HG03460 (cell line): Measurements from ENCODE around the gene GCAT.

Source experiments
- ATAC-seq: cut with Tn5 transposase; IDR thresholded peaks from one replicate; pipeline ENCODE4 v1.9.1; 2021; ENCODE audit not compliant: unreplicated experiment

The GCAT gene

GRCh38 chr22:37807410-37808293 lies at the start of gene GCAT:
GCAT (plus strand) TSS chr22:37807934; CDS start chr22:37807968, 34 bp downstream.
- ATAC-seq: peak; percentile 76

- ATAC-seq: no peak
These were observed 49.0 kb upstream of the GCAT start for GRCh38 chr22:37758694-37759093.

- ATAC-seq: no peak
These were observed 48.5 kb upstream of the GCAT start for GRCh38 chr22:37759281-37759680.

- ATAC-seq: no peak
These were observed 47.6 kb upstream of the GCAT start for GRCh38 chr22:37760152-37760551.

GRCh38 chr22:37762389-37762836 lies 45.3 kb upstream of the GCAT start:
- ATAC-seq: no peak

GRCh38 chr22:37763012-37763411 lies 44.7 kb upstream of the GCAT start:
- ATAC-seq: no peak

GRCh38 chr22:37763652-37764051 lies 44.1 kb upstream of the GCAT start:
- no peak for ATAC-seq

DNA sequence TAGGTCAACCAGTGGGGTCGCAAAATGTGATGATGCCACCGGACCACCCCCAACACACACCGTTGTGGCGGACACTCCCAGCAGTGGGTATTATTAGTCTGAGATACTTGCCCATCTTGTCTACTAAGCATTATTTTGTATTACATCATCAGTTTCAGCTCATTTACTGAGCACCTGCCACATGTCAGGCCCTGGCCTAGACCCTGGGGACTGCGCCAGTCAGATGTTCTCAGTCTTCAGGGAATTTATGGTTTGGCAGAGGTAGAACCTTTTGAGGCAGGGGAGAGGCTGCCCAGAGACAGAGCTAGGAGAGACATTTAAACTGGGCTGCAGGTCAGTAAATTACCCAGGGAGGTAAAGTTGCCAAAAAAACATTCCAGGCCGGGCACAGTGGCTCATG lies 43.1 kb upstream of the GCAT start:
- no peak for ATAC-seq

- ATAC-seq: no peak
These were observed 42.2 kb upstream of the GCAT start for GRCh38 chr22:37765498-37765897.

- ATAC-seq: no peak
These were observed 41.7 kb upstream of the GCAT start for GRCh38 chr22:37765953-37766576.

GRCh38 chr22:37768273-37768672 lies 39.5 kb upstream of the GCAT start:
- ATAC-seq: no peak

GRCh38 chr22:37769056-37769455 lies 38.7 kb upstream of the GCAT start:
- no peak for ATAC-seq

- ATAC-seq: no peak
These were observed 36.7 kb upstream of the GCAT start for GRCh38 chr22:37771081-37771480.

GRCh38 chr22:37771702-37772427 lies 35.9 kb upstream of the GCAT start:
- no peak for ATAC-seq

DNA sequence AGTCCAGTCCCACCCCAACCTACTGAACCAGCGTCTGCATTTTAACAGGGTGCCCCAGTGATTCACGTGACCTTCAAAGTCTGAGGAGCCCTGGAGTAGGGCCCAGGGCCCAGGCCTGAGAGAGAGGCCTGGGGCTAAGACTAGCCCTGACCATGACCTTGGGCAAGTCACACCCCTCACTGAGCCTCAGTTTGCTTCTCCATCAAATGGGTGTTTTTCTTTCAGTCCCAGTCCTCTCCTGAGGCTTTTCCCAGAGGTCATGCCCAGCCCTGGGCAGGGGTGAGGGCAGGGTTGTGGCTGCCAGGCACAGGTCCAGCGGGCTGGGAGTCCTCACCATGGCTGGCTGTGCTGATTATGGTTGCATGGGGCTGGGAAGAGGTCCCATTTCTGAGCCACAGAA lies 33.0 kb upstream of the GCAT start:
- no peak for ATAC-seq

GRCh38 chr22:37775785-37776638 lies 31.7 kb upstream of the GCAT start:
- ATAC-seq: no peak

GRCh38 chr22:37776639-37777005 lies 31.1 kb upstream of the GCAT start:
- ATAC-seq: no peak

GRCh38 chr22:37777122-37777687 lies 30.5 kb upstream of the GCAT start:
- no peak for ATAC-seq

DNA sequence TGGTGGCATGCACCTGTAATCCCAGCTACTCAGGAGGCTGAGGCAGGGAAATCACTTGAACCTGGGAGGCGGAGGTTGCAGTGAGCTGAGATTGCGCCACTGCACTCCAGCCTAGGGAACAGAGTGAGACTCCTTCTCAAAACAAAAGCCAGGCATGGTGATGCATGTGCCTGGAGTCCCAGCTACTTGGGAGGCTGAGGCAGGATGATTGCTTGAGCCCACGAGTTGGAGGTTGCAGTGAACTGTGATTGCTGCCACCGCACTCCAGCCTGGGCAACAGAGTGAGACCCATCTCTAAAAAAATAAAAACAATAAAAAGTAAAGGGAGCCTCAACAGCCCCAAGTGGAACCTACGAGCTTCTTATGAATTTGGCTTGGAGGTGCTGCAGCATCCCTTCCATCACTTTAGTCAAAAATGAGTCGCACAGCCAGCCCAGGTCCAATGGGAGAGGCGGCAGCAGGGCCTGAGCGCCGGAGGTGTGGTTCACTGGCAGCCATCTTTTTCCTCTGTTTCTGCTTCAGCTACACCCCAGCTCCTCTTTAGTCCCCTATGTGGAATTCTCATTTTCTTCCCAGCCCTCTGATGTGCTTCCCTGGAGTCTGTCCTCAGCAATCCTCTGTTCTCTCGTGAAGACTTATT lies 29.2 kb upstream of the GCAT start:
- ATAC-seq: no peak

GRCh38 chr22:37781434-37782059 lies 26.2 kb upstream of the GCAT start:
- ATAC-seq: no peak
